RWPE2 (cell line): Measurements from ENCODE around the gene BEND4.

ENCODE experiments used
- ATAC-seq: fragments of 200-7000 bp; cut with Tn5 transposase; 3 replicates; pipeline ENCODE4 v1.9.1; 2021; ENCODE audit warnings: low read depth
- DNase-seq: peaks from one replicate; pipeline ENCODE4 v3.0.0-alpha.2; 2020; ENCODE audit warnings: low spot score
- H3K27ac ChIP-seq: fragments of 450-650 bp; 2 replicates; pipeline ENCODE4 v1.5.1; 2017; ENCODE audit warnings: mild to moderate bottlenecking; ENCODE audit not compliant: poor library complexity, severe bottlenecking
- H3K27me3 ChIP-seq: fragments of 250-450 bp; sonication (Bioruptor Pico); 2 replicates; pipeline ENCODE4 v1.5.1; 2021; ENCODE audit warnings: mild to moderate bottlenecking, moderate library complexity; ENCODE audit not compliant: insufficient read depth, poor library complexity, severe bottlenecking
- H3K36me3 ChIP-seq: fragments of 250-450 bp; sonication (Bioruptor Pico); 2 replicates; pipeline ENCODE4 v1.5.1; 2020; ENCODE audit warnings: low read depth, mild to moderate bottlenecking, moderate library complexity
- H3K4me1 ChIP-seq: fragments of 250-450 bp; sonication (Bioruptor Pico); 2 replicates; pipeline ENCODE4 v1.5.1; 2021; ENCODE audit warnings: mild to moderate bottlenecking, moderate library complexity; ENCODE audit not compliant: insufficient read depth, poor library complexity, severe bottlenecking
- H3K4me3 ChIP-seq: fragments of 250-450 bp; sonication (Bioruptor Pico); 2 replicates; pipeline ENCODE4 v1.5.1; 2021; ENCODE audit warnings: mild to moderate bottlenecking, moderate library complexity; ENCODE audit not compliant: severe bottlenecking
- H3K9me3 ChIP-seq: fragments of 250-450 bp; sonication (Bioruptor Pico); 2 replicates; pipeline ENCODE4 v1.5.1; 2021; ENCODE audit warnings: mild to moderate bottlenecking, moderate library complexity; ENCODE audit not compliant: severe bottlenecking
- TF ChIP-seq, protein P1 (sequence below): fragments of 450-650 bp; IDR thresholded peaks from one replicate; pipeline ENCODE4 v1.5.1; 2017; ENCODE audit warnings: mild to moderate bottlenecking, moderate library complexity; ENCODE audit not compliant: poor library complexity, severe bottlenecking

BEND4 gene

GRCh38 chr4:42080306-42080705 is 72.1 kb downstream of the BEND4 start:
- ATAC-seq = no peak

GRCh38 chr4:42078184-42078801 is 74.2 kb downstream of the BEND4 start:
- ATAC-seq (no peak), DNase-seq (no peak)
- Histone ChIP-seq H3K27ac (no peak overlapping the region), H3K27me3 (no peaks in the 10 kb centered on the region), H3K4me3 (no peak overlapping the region), H3K36me3 (peaks cover 57% of the 10 kb centered on the region), H3K4me1 (peaks cover 4% of the 10 kb centered on the region), H3K9me3 (no peaks in the 10 kb centered on the region)
- TF ChIP-seq, protein P1, sequence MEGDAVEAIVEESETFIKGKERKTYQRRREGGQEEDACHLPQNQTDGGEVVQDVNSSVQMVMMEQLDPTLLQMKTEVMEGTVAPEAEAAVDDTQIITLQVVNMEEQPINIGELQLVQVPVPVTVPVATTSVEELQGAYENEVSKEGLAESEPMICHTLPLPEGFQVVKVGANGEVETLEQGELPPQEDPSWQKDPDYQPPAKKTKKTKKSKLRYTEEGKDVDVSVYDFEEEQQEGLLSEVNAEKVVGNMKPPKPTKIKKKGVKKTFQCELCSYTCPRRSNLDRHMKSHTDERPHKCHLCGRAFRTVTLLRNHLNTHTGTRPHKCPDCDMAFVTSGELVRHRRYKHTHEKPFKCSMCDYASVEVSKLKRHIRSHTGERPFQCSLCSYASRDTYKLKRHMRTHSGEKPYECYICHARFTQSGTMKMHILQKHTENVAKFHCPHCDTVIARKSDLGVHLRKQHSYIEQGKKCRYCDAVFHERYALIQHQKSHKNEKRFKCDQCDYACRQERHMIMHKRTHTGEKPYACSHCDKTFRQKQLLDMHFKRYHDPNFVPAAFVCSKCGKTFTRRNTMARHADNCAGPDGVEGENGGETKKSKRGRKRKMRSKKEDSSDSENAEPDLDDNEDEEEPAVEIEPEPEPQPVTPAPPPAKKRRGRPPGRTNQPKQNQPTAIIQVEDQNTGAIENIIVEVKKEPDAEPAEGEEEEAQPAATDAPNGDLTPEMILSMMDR = no peak

More at GRCh38 chr4:42080306-42080705, 72.1 kb downstream of the BEND4 start:
- no peak for DNase-seq
- H3K4me1 ChIP-seq = peaks cover 6% of the 10 kb centered on the region
- no peak overlapping the region for H3K27ac ChIP-seq
- H3K27me3 ChIP-seq = no peaks in the 10 kb centered on the region
- TF ChIP-seq, protein P1 = no peak
- no peak overlapping the region for H3K4me3 ChIP-seq
- no peaks in the 10 kb centered on the region for H3K9me3 ChIP-seq
- H3K36me3 ChIP-seq = peaks cover 52% of the 10 kb centered on the region

DNA sequence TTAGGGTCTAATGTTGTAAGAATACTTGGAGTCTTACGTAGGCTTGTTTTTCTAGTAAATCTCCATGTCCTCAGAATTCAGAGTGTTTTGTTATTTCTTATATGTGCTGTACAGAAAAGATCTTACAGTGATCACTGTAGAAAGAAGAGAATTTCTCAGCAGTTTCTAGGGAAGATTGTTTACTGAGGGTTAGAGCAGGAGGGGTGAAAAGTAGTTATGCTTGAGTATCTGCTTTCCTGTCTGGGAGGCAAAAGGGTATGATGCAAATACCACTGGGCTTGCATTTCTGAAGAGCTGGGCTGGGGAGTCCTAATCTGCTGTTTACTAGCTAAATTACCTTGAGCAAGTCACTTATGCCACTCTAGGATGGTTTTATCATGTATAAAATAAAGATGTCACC is 78.2 kb downstream of the BEND4 start:
- no peak overlapping the region for H3K4me3 ChIP-seq
- DNase-seq = no peak
- no peak overlapping the region for H3K27ac ChIP-seq
- H3K36me3 ChIP-seq = peaks cover 74% of the 10 kb centered on the region
- no peaks in the 10 kb centered on the region for H3K9me3 ChIP-seq
- no peak for ATAC-seq
- H3K27me3 ChIP-seq = no peaks in the 10 kb centered on the region
- no peaks in the 10 kb centered on the region for H3K4me1 ChIP-seq
- TF ChIP-seq, protein P1 = no peak

- no peak for ATAC-seq
- peaks cover 69% of the 10 kb centered on the region for H3K36me3 ChIP-seq
- no peaks in the 10 kb centered on the region for H3K9me3 ChIP-seq
- no peaks in the 10 kb centered on the region for H3K4me1 ChIP-seq
- TF ChIP-seq, protein P1 = no peak
- H3K27ac ChIP-seq = no peak overlapping the region
- no peak for DNase-seq
- H3K4me3 ChIP-seq = no peak overlapping the region
- no peaks in the 10 kb centered on the region for H3K27me3 ChIP-seq
Observed at GRCh38 chr4:42070463-42070862, 82.0 kb downstream of the BEND4 start.

DNA sequence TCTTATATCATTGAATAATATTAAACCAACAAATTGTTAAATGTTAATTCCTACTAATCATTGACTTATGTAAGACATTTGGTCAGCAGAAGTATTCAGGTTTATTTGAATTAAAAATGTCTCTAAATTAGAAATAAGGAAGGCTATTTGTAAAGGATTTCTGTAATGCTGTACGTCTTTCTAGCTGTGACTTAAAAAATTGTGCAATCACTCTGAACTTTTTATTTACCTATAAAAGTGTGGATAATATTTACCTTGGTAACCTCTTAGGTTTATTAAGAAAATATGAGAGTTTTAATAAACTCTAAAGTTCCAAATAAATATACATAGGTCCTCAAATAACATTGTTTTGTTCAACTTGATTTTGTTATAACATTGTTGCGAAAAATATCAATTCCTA is 85.2 kb downstream of the BEND4 start:
- DNase-seq = no peak
- H3K36me3 ChIP-seq = peaks cover 75% of the 10 kb centered on the region

More for the DNA sequence above, 85.2 kb downstream of the BEND4 start:
- Histone ChIP-seq H3K27ac (no peak overlapping the region), H3K9me3 (no peaks in the 10 kb centered on the region), H3K27me3 (no peaks in the 10 kb centered on the region), H3K4me3 (no peak overlapping the region), H3K4me1 (no peaks in the 10 kb centered on the region)
- TF ChIP-seq, protein P1 = no peak
- ATAC-seq = no peak
